ENCODE results near the gene RDH8. TPM values are rescaled to one million over a fixed set of nuclear protein-coding genes. Genes with fewer than 3 reads are reported as not detected.
A peak's percentile ranks its signal among the peaks of the same experiment; 100 is the strongest.

RDH8 gene
- total RNA-seq, 1 experiment from 2014 or later, result not detected

DNA sequence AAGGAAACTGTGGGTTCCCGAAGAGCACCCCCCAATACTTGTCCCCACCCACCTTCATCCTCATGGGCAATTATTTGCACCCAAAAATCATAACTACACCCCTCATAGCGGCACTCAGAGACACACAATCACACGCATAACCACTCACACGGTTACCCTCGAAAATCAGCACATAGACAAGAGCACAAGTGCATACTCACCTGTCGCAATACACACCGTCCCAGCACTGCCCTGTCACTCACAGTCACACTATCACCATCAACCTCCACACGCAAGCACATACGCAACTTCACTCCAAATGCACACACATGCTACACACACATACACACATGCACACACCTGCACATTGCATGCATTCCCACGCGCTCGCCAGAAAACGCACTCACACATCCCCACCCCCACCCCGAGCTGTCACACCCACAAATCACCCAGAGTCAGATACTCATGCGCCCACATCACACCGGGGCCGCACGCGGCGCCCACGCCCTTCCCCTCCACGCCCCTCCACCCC is 3.5 kb upstream of the RDH8 start:
- Histone ChIP-seq H2BK120ac (ENCODE audit: low read depth, low read length, poor library complexity, severe bottlenecking) (no peak overlapping the region), H3K23ac (ENCODE audit: insufficient read length, low read depth, low read length) (no peak overlapping the region), H2BK12ac (ENCODE audit: insufficient read length, low read depth, low read length) (no peak overlapping the region), H3K14ac (ENCODE audit: insufficient read depth, low read length) (no peak overlapping the region), H2BK5ac (ENCODE audit: insufficient read length, low read length) (no peak overlapping the region), H3K23me2 (ENCODE audit: insufficient read length, low read depth, low read length, poor library complexity, severe bottlenecking) (no peaks in the 10 kb centered on the region), H3K18ac (ENCODE audit: insufficient read length, low read depth, low read length) (no peak overlapping the region), H3K79me1 (ENCODE audit: insufficient read depth, low read depth, low read length, poor library complexity, severe bottlenecking) (no peaks in the 10 kb centered on the region), H3K9me3 (ENCODE audit: control insufficient read depth, low read depth, low read length) (no peaks in the 10 kb centered on the region), H4K5ac (ENCODE audit: insufficient read length, low read depth, low read length) (no peak overlapping the region), H3K27me3 (ENCODE audit: insufficient read depth, low read length) (peaks cover 4% of the 10 kb centered on the region), H3K27ac (ENCODE audit: insufficient read length, low read depth, low read length) (no peak overlapping the region), H2BK15ac (ENCODE audit: low read depth, low read length) (no peak overlapping the region), H3K4me2 (ENCODE audit: insufficient read depth, insufficient read length, low read length) (peak overlapping the region; percentile 69), H3T11ph (ENCODE audit: low read length) (no peak overlapping the region), H3K9ac (ENCODE audit: extremely low read depth, insufficient read length, low read length) (no peak overlapping the region), H3K56ac (ENCODE audit: insufficient read length, low read depth, low read length) (no peak overlapping the region), H3K4me1 (ENCODE audit: insufficient read depth, low read length) (peaks cover 5% of the 10 kb centered on the region; the same call in 1 of the 2 replicates), H4K8ac (replicated peaks; ENCODE audit: insufficient read length, low read depth, low read length) (no peak overlapping the region), H4K20me1 (ENCODE audit: control insufficient read depth, insufficient read depth, insufficient read length) (no peaks in the 10 kb centered on the region), H2AK5ac (ENCODE audit: insufficient read length, low read length) (no peak overlapping the region), H3K4ac (ENCODE audit: low read depth, low read length) (no peak overlapping the region), H3K79me2 (ENCODE audit: insufficient read depth, low read length) (no peaks in the 10 kb centered on the region), H2BK20ac (ENCODE audit: low read depth, low read length, poor library complexity, severe bottlenecking) (no peak overlapping the region), H2AFZ (ENCODE audit: low read length) (no peak overlapping the region), H4K91ac (ENCODE audit: insufficient read length, low read depth, low read length) (no peak overlapping the region)
- Mint-ChIP-seq H3K27me3 (ENCODE audit: low read depth) (peaks cover 76% of the 10 kb centered on the region), H3K36me3 (ENCODE audit: insufficient read depth in 1 of 3, low read depth in 3 of 3) (no peaks in the 10 kb centered on the region; a peak in 1 of 7 replicates), H3K27ac (no peak overlapping the region), H3K4me3 (peak overlapping the region; percentile 52 to 79), H3K9me3 (peaks cover 1 to 2% of the 10 kb centered on the region in 2 experiments; a peak in 2 of 5 replicates), H3K4me1 (peaks cover 17 to 26% of the 10 kb centered on the region in 2 experiments)
- no peak for DNase-seq
- WGBS (ENCODE audit: extremely low coverage, insufficient read length, low lambda C conversion rate), result no CpG with 5 or more reads among the region's 22 CpGs
- TF ChIP-seq, protein P1, sequence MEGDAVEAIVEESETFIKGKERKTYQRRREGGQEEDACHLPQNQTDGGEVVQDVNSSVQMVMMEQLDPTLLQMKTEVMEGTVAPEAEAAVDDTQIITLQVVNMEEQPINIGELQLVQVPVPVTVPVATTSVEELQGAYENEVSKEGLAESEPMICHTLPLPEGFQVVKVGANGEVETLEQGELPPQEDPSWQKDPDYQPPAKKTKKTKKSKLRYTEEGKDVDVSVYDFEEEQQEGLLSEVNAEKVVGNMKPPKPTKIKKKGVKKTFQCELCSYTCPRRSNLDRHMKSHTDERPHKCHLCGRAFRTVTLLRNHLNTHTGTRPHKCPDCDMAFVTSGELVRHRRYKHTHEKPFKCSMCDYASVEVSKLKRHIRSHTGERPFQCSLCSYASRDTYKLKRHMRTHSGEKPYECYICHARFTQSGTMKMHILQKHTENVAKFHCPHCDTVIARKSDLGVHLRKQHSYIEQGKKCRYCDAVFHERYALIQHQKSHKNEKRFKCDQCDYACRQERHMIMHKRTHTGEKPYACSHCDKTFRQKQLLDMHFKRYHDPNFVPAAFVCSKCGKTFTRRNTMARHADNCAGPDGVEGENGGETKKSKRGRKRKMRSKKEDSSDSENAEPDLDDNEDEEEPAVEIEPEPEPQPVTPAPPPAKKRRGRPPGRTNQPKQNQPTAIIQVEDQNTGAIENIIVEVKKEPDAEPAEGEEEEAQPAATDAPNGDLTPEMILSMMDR (conservative IDR thresholded peaks at IDR 0.05), result no peak
